ENCODE results near the gene MAD2L1. TPM values are rescaled to one million over a fixed set of nuclear protein-coding genes. Genes with fewer than 3 reads are reported as not detected.

MAD2L1 gene
- total and polyA plus RNA-seq, 10 donors: 3.3 to 13.7 (median 5.0) TPM

DNA sequence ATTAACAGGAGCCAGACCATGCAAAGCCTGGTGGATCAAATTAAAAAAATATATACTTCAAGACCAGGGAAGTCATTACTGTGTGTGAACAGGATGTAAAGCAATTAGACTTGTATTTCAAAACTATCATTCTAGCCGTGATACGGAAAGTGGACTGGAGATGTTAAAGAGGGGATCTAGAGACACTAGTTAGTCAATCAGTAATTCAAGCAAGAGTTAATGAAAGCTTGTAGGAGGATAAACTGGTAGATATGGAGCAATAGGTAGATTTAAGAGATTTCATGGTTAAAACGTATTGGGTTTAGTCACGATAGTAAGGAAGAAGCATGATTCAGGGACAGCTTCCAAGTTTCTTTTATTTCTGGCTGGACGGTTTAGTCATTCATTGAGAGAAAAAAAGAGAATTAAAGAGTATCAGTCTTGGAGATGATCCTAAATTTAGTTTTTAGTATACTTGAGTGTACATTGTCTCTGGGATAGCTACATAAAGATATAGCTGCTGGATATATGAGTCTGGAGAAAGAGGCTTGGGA lies 3.9 kb downstream of the MAD2L1 start:
- no peak overlapping the region for H3K4me3 ChIP-seq
- H3K36me3 ChIP-seq: peaks cover 0 to 25% (median 0%) of the 10 kb centered on the region in 6 donors
- peaks cover 8 to 33% (median 18%) of the 10 kb centered on the region in 6 donors for H3K4me1 ChIP-seq
- H3K27me3 ChIP-seq (replicated peaks in 1 of 7): no peaks in the 10 kb centered on the region
- WGBS, 5 donors: 59 to 73% (median 70%) methylated on average over 5 of the region's 5 CpGs
- TF ChIP-seq POLR2A (IDR thresholded peaks at IDR 0.05) (no peak), POLR2AphosphoS5 (IDR thresholded peaks at IDR 0.05) (no peak), CTCF (IDR thresholded peaks at IDR 0.05 in 8 of 11, conservative IDR thresholded peaks at IDR 0.05 in 3 of 11) (no peak)
- no peak for DNase-seq
- intact Hi-C loops (cut with DNase I; ENCODE audit: low total_unique reads): no loop called here
- no peak overlapping the region for H3K27ac ChIP-seq
- no peaks in the 10 kb centered on the region for H3K9me3 ChIP-seq

DNA sequence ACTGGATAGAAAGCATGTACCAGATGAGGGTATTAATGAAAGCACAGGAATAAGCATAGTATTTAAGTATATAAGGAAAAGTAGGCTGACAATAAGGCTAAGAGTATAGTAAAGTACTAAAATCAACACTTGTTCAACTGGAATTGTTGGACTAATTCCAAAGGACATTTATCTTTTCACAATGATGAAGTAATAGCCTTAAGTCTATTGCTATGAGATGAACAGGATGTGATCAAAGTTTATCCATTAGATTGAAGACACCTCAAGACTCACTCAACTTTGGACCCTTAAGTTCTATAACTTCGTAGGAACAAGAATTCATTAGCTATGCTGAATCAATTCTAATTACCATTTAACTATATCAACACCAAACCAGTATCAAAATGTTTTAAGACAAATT lies 7.6 kb downstream of the MAD2L1 start:
- peaks cover 0 to 25% (median 0%) of the 10 kb centered on the region in 6 donors for H3K36me3 ChIP-seq
- H3K4me3 ChIP-seq: no peak overlapping the region
- TF ChIP-seq POLR2AphosphoS5 (IDR thresholded peaks at IDR 0.05) (no peak), POLR2A (IDR thresholded peaks at IDR 0.05) (no peak), CTCF (IDR thresholded peaks at IDR 0.05 in 8 of 11, conservative IDR thresholded peaks at IDR 0.05 in 3 of 11) (no peak)
- no peak for DNase-seq
- 80 to 95% (median 84%) methylated on average over 1 of the region's 1 CpG for WGBS, 5 donors
- no peak overlapping the region for H3K27ac ChIP-seq
- H3K27me3 ChIP-seq (replicated peaks in 1 of 7): no peaks in the 10 kb centered on the region
- intact Hi-C loops (cut with DNase I; ENCODE audit: low total_unique reads): loop anchor here (10.0 kb wide), 1 partner anchor 434 kb away; the partner anchor contains the start of gene PDE5A
- H3K9me3 ChIP-seq: no peaks in the 10 kb centered on the region
- H3K4me1 ChIP-seq: peaks cover 0 to 25% (median 8%) of the 10 kb centered on the region in 6 donors

- no peak for DNase-seq
- Histone ChIP-seq H3K27me3 (replicated peaks in 1 of 7) (no peaks in the 10 kb centered on the region), H3K9me3 (no peaks in the 10 kb centered on the region), H3K27ac (no peak overlapping the region), H3K36me3 (peaks cover 0 to 25% (median 0%) of the 10 kb centered on the region in 6 donors), H3K4me3 (no peak overlapping the region), H3K4me1 (peaks cover 0 to 37% (median 19%) of the 10 kb centered on the region in 6 donors)
- TF ChIP-seq POLR2AphosphoS5 (IDR thresholded peaks at IDR 0.05) (no peak), CTCF (IDR thresholded peaks at IDR 0.05 in 8 of 11, conservative IDR thresholded peaks at IDR 0.05 in 3 of 11) (no peak), POLR2A (IDR thresholded peaks at IDR 0.05) (no peak)
- intact Hi-C loops (cut with DNase I; ENCODE audit: low total_unique reads): loop anchor here (10.0 kb wide), 1 partner anchor 433 kb away; the partner anchor contains the start of gene PDE5A
Observed at GRCh38 chr4:120057416-120057815, 9.2 kb downstream of the MAD2L1 start.

GRCh38 chr4:120056246-120056645 lies 10.4 kb downstream of the MAD2L1 start:
- no peaks in the 10 kb centered on the region for H3K27me3 ChIP-seq (replicated peaks in 1 of 7)
- peaks cover 0 to 25% (median 0%) of the 10 kb centered on the region in 6 donors for H3K36me3 ChIP-seq
- no peak overlapping the region for H3K27ac ChIP-seq
- TF ChIP-seq POLR2A (IDR thresholded peaks at IDR 0.05) (no peak), CTCF (IDR thresholded peaks at IDR 0.05 in 8 of 11, conservative IDR thresholded peaks at IDR 0.05 in 3 of 11) (peak in 4 of 11 experiments; percentile 20 to 35 (median 26)), POLR2AphosphoS5 (IDR thresholded peaks at IDR 0.05) (no peak)
- no peak overlapping the region for H3K4me3 ChIP-seq
- H3K4me1 ChIP-seq: peaks cover 0 to 32% (median 19%) of the 10 kb centered on the region in 6 donors
- no peak for DNase-seq
- intact Hi-C loops (cut with DNase I; ENCODE audit: low total_unique reads): loop anchor here (10.0 kb wide), 1 partner anchor 431 kb away; the partner anchor contains the start of gene PDE5A
- H3K9me3 ChIP-seq: no peaks in the 10 kb centered on the region

All from spleen (tissue), 11 donors.